OCI-LY1 (cell line): Measurements from ENCODE around the gene BARHL2.

Experiments used
- CTCF ChIP-seq: fragments of 200-600 bp; sonication (generic), shearing (Covaris generic); IDR thresholded peaks from 2 replicates; pipeline ENCODE4 v1.5.1; 2017; ENCODE audit warnings: mild to moderate bottlenecking, antibody characterized with exemption, low read length, moderate library complexity, mixed read lengths
- EZH2 ChIP-seq: fragments of 200-600 bp; sonication (generic), shearing (Covaris generic); IDR thresholded peaks from 2 replicates; pipeline ENCODE4 v1.8.0; 2017; ENCODE audit warnings: borderline replicate concordance, mixed run types, mild to moderate bottlenecking, antibody characterized with exemption, low read length, moderate library complexity, mixed read lengths

- no peak for TF ChIP-seq EZH2
- no peak for TF ChIP-seq CTCF
Observed at GRCh38 chr1:90709535-90709934, 7.6 kb downstream of the BARHL2 start.
